Aorta (tissue), 5 donors: ENCODE data around the gene ERG. TPM values are rescaled to one million over a fixed set of nuclear protein-coding genes. Genes with fewer than 3 reads are reported as not detected.

Experiments used
- ATAC-seq: fragments of 200-7000 bp; cut with Tn5 transposase; one replicate; pipeline ENCODE4 v1.9.1; 2022; ENCODE audit warnings: moderate library complexity; ENCODE audit not compliant: low FRiP score
- DNase-seq, 2 donors: peaks; one replicate each; pipeline ENCODE4 v3.0.0-alpha.2; 2020
- H3K27ac ChIP-seq, 2 donors: one replicate each; pipeline ENCODE4 v1.5.1; 2013; ENCODE audit warnings: low read length in 2 of 2, mild to moderate bottlenecking in 2 of 2, moderate library complexity in 2 of 2, control low read depth in 1 of 2, inconsistent platforms in 1 of 2, low read depth in 1 of 2
- H3K27me3 ChIP-seq, 2 donors: one replicate each; pipeline ENCODE4 v1.6.1; 2013; ENCODE audit warnings: control low read depth in 1 of 2, low read length in 1 of 2, mild to moderate bottlenecking in 1 of 2, moderate library complexity in 1 of 2; ENCODE audit not compliant: insufficient read depth in 2 of 2, control insufficient read depth in 1 of 2
- H3K36me3 ChIP-seq, 2 donors: one replicate each; pipeline ENCODE4 v1.6.1; 2013; ENCODE audit warnings: control low read depth in 1 of 2, low read length in 1 of 2, mild to moderate bottlenecking in 1 of 2; ENCODE audit not compliant: insufficient read depth in 2 of 2, control insufficient read depth in 1 of 2
- H3K4me1 ChIP-seq, 2 donors: one replicate each; pipeline ENCODE4 v1.6.1; 2013; ENCODE audit warnings: low read length in 2 of 2, control low read depth in 1 of 2, mild to moderate bottlenecking in 1 of 2, moderate library complexity in 1 of 2; ENCODE audit not compliant: insufficient read depth in 2 of 2, control insufficient read depth in 1 of 2
- H3K4me3 ChIP-seq, 2 donors: one replicate each; pipeline ENCODE4 v1.5.1; 2013; ENCODE audit warnings: low read length in 2 of 2, control low read depth in 1 of 2, mild to moderate bottlenecking in 1 of 2
- H3K9me3 ChIP-seq: one replicate; pipeline ENCODE4 v1.6.1; 2013; ENCODE audit warnings: mild to moderate bottlenecking, low read length; ENCODE audit not compliant: control insufficient read depth
- WGBS, 2 donors: extraction: QIAGEN DNeasy Blood & Tissue Kit; methylation state at CpG; one replicate each; pipeline ENCODE4 v1.1.7; 2013; 5-methylcytosine and 5-hydroxymethylcytosine counted together
- intact Hi-C, 2 donors: fragments of 100-400 bp; cut with DNase I; formaldehyde crosslinking; loops; one replicate each; pipeline versions ENCODE4 v1.14.2 to v1.15.0; 2022
- polyA plus RNA-seq, 2 donors: library from polyadenylated mRNA; stranded (reverse); fragments of 200-250 nt; gene quantifications; one replicate each; pipeline ENCODE4 v1.2.3, GENCODE V29; 2013
- total RNA-seq, 2 donors: library from RNA; stranded (reverse); fragmentation: NEBNext Ultra II Directional; extraction: Animal tissue kit (Norgen Biotek cat#: 25700); gene quantifications; one replicate each; pipeline ENCODE4 v1.2.1, GENCODE V29; 2021
- donor health status: healthy with polysubstance abuse.
- donor health status: Bipolar disorder and iron deficiency.
- donor health status: DM: no; HTN: no; CAD: no.
- donor health status: DM: no; HTN: no; CAD: no.
- donor health status: DM: yes; HTN: yes; CAD: no.

The ERG gene
- total and polyA plus RNA-seq, 4 donors = 33.5 to 133 (median 86.4) TPM

- intact Hi-C loops = no loop called here
- H3K27ac ChIP-seq = peak overlapping the region in 1 of 2 donors; percentile 64
Observed at GRCh38 chr21:38376693-38377092, 121.6 kb downstream of the ERG start.

GRCh38 chr21:38376235-38376634, 122.0 kb downstream of the ERG start:
- H3K27me3 ChIP-seq = no peaks in the 10 kb centered on the region
- WGBS, 2 donors = 89 to 92% methylated on average over 11 of the region's 11 CpGs
- no peaks in the 10 kb centered on the region for H3K36me3 ChIP-seq
- H3K4me1 ChIP-seq = peaks cover 0 to 3% of the 10 kb centered on the region in 2 donors
- ATAC-seq (no peak), DNase-seq (no peak)
- H3K4me3 ChIP-seq = no peak overlapping the region
- intact Hi-C loops = no loop called here
- H3K9me3 ChIP-seq = no peaks in the 10 kb centered on the region
- peak overlapping the region in 1 of 2 donors; percentile 64 for H3K27ac ChIP-seq

More at GRCh38 chr21:38376693-38377092, 121.6 kb downstream of the ERG start:
- peak in 1 of 2 donors; percentile 61 for DNase-seq
- ATAC-seq = peak; percentile 51
- no peak overlapping the region for H3K4me3 ChIP-seq
- H3K9me3 ChIP-seq = no peaks in the 10 kb centered on the region
- H3K36me3 ChIP-seq = no peaks in the 10 kb centered on the region
- H3K4me1 ChIP-seq = peaks cover 0 to 3% of the 10 kb centered on the region in 2 donors
- WGBS, 2 donors = 27 to 41% methylated on average over 12 of the region's 12 CpGs
- no peaks in the 10 kb centered on the region for H3K27me3 ChIP-seq

GRCh38 chr21:38367646-38368045, 130.6 kb downstream of the ERG start:
- H3K36me3 ChIP-seq = no peaks in the 10 kb centered on the region
- ATAC-seq (no peak), DNase-seq (no peak)
- intact Hi-C loops = no loop called here
- no peak overlapping the region for H3K27ac ChIP-seq
- H3K27me3 ChIP-seq = no peaks in the 10 kb centered on the region
- no peak overlapping the region for H3K4me3 ChIP-seq
- H3K9me3 ChIP-seq = no peaks in the 10 kb centered on the region
- H3K4me1 ChIP-seq = no peaks in the 10 kb centered on the region
- WGBS, 2 donors = 94 to 95% methylated on average over 4 of the region's 4 CpGs

GRCh38 chr21:38365521-38365920, 132.8 kb downstream of the ERG start:
- no peaks in the 10 kb centered on the region for H3K27me3 ChIP-seq
- H3K4me1 ChIP-seq = no peaks in the 10 kb centered on the region
- intact Hi-C loops = no loop called here
- WGBS, 2 donors = 80 to 82% methylated on average over 2 of the region's 2 CpGs
- DNase-seq (no peak), ATAC-seq (no peak)
- H3K36me3 ChIP-seq = no peaks in the 10 kb centered on the region
- H3K9me3 ChIP-seq = no peaks in the 10 kb centered on the region
- H3K4me3 ChIP-seq = no peak overlapping the region
- H3K27ac ChIP-seq = no peak overlapping the region

- Histone ChIP-seq H3K27ac (no peak overlapping the region), H3K9me3 (no peaks in the 10 kb centered on the region), H3K27me3 (no peaks in the 10 kb centered on the region), H3K4me1 (no peaks in the 10 kb centered on the region), H3K4me3 (no peak overlapping the region), H3K36me3 (no peaks in the 10 kb centered on the region)
- intact Hi-C loops = no loop called here
- WGBS, 2 donors = 80 to 86% methylated on average over 1 of the region's 1 CpG
- DNase-seq (no peak), ATAC-seq (no peak)
Observed at GRCh38 chr21:38363693-38364092, 134.6 kb downstream of the ERG start.

GRCh38 chr21:38361324-38361723, 137.0 kb downstream of the ERG start:
- Histone ChIP-seq H3K27ac (no peak overlapping the region), H3K9me3 (no peaks in the 10 kb centered on the region), H3K36me3 (no peaks in the 10 kb centered on the region), H3K4me1 (no peaks in the 10 kb centered on the region), H3K27me3 (no peaks in the 10 kb centered on the region), H3K4me3 (no peak overlapping the region)
- WGBS, 2 donors = 99 to 100% methylated on average over 1 of the region's 1 CpG
- no peak for ATAC-seq
- intact Hi-C loops = no loop called here
- DNase-seq = no peak

GRCh38 chr21:38359835-38360234, 138.4 kb downstream of the ERG start:
- Histone ChIP-seq H3K9me3 (no peaks in the 10 kb centered on the region), H3K4me3 (no peak overlapping the region), H3K27ac (no peak overlapping the region), H3K4me1 (no peaks in the 10 kb centered on the region), H3K27me3 (no peaks in the 10 kb centered on the region), H3K36me3 (no peaks in the 10 kb centered on the region)
- intact Hi-C loops = loop anchor here (5.0 to 10.0 kb wide), 3 partner anchors 445 to 668 kb away; partner anchors contain the start of gene KCNJ6 (in 1 of the 2)
- WGBS, 2 donors = 94% methylated on average over 7 of the region's 7 CpGs
- no peak for ATAC-seq
- DNase-seq = no peak

GRCh38 chr21:38359090-38359489, 139.2 kb downstream of the ERG start:
- intact Hi-C loops = loop anchor here (5.0 to 10.0 kb wide), 3 partner anchors 444 to 667 kb away; partner anchors contain the start of gene KCNJ6 (in 1 of the 2)
- ATAC-seq (no peak), DNase-seq (no peak)
- H3K4me1 ChIP-seq = no peaks in the 10 kb centered on the region
- 92 to 97% methylated on average over 5 of the region's 5 CpGs for WGBS, 2 donors
- no peaks in the 10 kb centered on the region for H3K9me3 ChIP-seq
- no peak overlapping the region for H3K4me3 ChIP-seq
- no peaks in the 10 kb centered on the region for H3K27me3 ChIP-seq
- H3K36me3 ChIP-seq = no peaks in the 10 kb centered on the region
- no peak overlapping the region for H3K27ac ChIP-seq

- H3K4me3 ChIP-seq = no peak overlapping the region
- H3K9me3 ChIP-seq = no peaks in the 10 kb centered on the region
- H3K27ac ChIP-seq = no peak overlapping the region
- ATAC-seq (no peak), DNase-seq (no peak)
- 85 to 94% methylated on average over 3 of the region's 3 CpGs for WGBS, 2 donors
- H3K4me1 ChIP-seq = no peaks in the 10 kb centered on the region
- H3K36me3 ChIP-seq = no peaks in the 10 kb centered on the region
- H3K27me3 ChIP-seq = no peaks in the 10 kb centered on the region
- intact Hi-C loops = loop anchor here (5.0 to 10.0 kb wide), 3 partner anchors 444 to 666 kb away; partner anchors contain the start of gene KCNJ6 (in 1 of the 2)
Observed at GRCh38 chr21:38358666-38359065, 139.6 kb downstream of the ERG start.
